Bronchial epithelial cell (primary cell): ENCODE results near the gene ZPLD1. TPM values are rescaled to one million over a fixed set of nuclear protein-coding genes. Genes with fewer than 3 reads are reported as not detected.

Experiments
- DNase-seq: peaks from one replicate; pipeline ENCODE4 v3.0.0-alpha.2; 2010; ENCODE audit warnings: low read depth
- FAIRE-seq: peaks from 2 replicates; lab custom pipeline; 2011; peaks lifted over from hg19 to GRCh38; lab: Jason Lieb, UNC
- H3K27me3 ChIP-seq: 2 replicates; pipeline ENCODE4 v1.5.1; 2011; ENCODE audit warnings: low read length; ENCODE audit not compliant: control insufficient read depth, insufficient read depth
- H3K36me3 ChIP-seq: 2 replicates; pipeline ENCODE4 v1.5.1; 2011; ENCODE audit warnings: low read length; ENCODE audit not compliant: control insufficient read depth, insufficient read depth
- H3K4me3 ChIP-seq: 2 replicates; pipeline ENCODE4 v1.5.1; 2011; ENCODE audit warnings: mild to moderate bottlenecking, low read depth, low read length, control low read depth
- total RNA-seq: library from RNA; depleted of rRNA; stranded (reverse); fragments of >200 nt; gene quantifications from 2 replicates; pipeline ENCODE4 v1.2.1, GENCODE V29; 2014
- TF ChIP-seq, protein P1 (sequence below): IDR thresholded peaks from 2 replicates; pipeline ENCODE4 v1.5.1; 2011; ENCODE audit warnings: mild to moderate bottlenecking, moderate library complexity, low read length, control low read depth, inconsistent platforms; ENCODE audit not compliant: insufficient read depth, severe bottlenecking

ZPLD1 gene
- total RNA-seq, result 2.6 and 3.9 TPM in 2 replicates

DNA sequence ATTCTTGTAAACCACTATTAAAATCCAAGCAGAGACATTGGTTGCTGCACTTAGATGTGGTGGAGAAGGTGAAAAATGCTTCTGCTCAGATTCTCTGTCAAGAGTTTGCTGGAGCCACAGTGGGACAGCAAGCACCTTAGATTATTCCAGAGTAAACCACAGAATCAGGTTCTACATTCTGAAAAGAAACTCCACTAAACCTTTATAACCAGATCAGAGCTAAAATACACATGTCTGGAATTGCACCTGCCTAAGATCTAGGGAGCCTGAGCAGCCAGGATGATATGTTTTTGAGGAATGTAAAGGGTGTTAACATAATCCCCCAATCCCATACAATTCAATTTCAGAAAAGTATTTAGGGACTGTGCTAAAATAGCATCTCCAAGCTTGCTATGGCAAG, at the start of gene ZPLD1:
TSS of gene ZPLD1 (plus strand) at position 301 of the 400 bp plus-strand sequence. CDS start 3,473 bp downstream, outside the sequence.
- Histone ChIP-seq H3K36me3 (no peaks in the 10 kb centered on the region), H3K4me3 (no peak within 1 kb of the TSS), H3K27me3 (no peaks in the 10 kb centered on the region)
- TF ChIP-seq, protein P1, sequence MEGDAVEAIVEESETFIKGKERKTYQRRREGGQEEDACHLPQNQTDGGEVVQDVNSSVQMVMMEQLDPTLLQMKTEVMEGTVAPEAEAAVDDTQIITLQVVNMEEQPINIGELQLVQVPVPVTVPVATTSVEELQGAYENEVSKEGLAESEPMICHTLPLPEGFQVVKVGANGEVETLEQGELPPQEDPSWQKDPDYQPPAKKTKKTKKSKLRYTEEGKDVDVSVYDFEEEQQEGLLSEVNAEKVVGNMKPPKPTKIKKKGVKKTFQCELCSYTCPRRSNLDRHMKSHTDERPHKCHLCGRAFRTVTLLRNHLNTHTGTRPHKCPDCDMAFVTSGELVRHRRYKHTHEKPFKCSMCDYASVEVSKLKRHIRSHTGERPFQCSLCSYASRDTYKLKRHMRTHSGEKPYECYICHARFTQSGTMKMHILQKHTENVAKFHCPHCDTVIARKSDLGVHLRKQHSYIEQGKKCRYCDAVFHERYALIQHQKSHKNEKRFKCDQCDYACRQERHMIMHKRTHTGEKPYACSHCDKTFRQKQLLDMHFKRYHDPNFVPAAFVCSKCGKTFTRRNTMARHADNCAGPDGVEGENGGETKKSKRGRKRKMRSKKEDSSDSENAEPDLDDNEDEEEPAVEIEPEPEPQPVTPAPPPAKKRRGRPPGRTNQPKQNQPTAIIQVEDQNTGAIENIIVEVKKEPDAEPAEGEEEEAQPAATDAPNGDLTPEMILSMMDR, result no peak
- no peak for DNase-seq
- FAIRE-seq, result no peak

- TF ChIP-seq, protein P1, result no peak
- Histone ChIP-seq H3K4me3 (no peak overlapping the region), H3K36me3 (no peaks in the 10 kb centered on the region), H3K27me3 (no peaks in the 10 kb centered on the region)
- no peak for DNase-seq
- peak; percentile 7 for FAIRE-seq
Measured at GRCh38 chr3:102390171-102390864, 44.5 kb upstream of the ZPLD1 start.

- DNase-seq (no peak), FAIRE-seq (no peak)
- H3K36me3 ChIP-seq, result no peaks in the 10 kb centered on the region
- no peak overlapping the region for H3K4me3 ChIP-seq
- no peaks in the 10 kb centered on the region for H3K27me3 ChIP-seq
- TF ChIP-seq, protein P1, result no peak
Measured at GRCh38 chr3:102390916-102391315, 43.9 kb upstream of the ZPLD1 start.

DNA sequence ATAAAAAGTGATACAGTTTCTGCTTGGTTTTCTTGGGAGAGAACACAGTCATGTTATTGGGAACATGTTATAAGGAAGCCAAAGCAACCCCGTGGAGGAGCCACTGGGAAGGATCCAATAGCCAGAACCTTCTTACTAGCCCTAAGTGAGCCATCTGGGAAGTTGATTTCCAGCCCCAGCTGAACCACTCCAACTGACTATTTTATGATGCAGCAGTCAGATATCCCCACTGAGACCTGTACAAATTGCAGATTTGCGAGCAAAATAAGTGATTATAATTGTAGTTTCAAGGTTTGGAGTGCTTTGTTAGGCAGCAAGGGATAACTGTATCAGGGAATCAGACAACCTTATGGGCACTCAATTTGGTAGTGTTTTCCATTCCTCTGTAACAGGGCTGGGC, 43.3 kb upstream of the ZPLD1 start:
- no peaks in the 10 kb centered on the region for H3K27me3 ChIP-seq
- TF ChIP-seq, protein P1, result no peak
- no peak for DNase-seq
- no peaks in the 10 kb centered on the region for H3K36me3 ChIP-seq
- no peak overlapping the region for H3K4me3 ChIP-seq
- FAIRE-seq, result no peak

GRCh38 chr3:102394517-102394916, 40.3 kb upstream of the ZPLD1 start:
- Histone ChIP-seq H3K36me3 (no peaks in the 10 kb centered on the region), H3K4me3 (no peak overlapping the region), H3K27me3 (no peaks in the 10 kb centered on the region)
- TF ChIP-seq, protein P1, result no peak
- no peak for FAIRE-seq
- DNase-seq, result peak; percentile 23

DNA sequence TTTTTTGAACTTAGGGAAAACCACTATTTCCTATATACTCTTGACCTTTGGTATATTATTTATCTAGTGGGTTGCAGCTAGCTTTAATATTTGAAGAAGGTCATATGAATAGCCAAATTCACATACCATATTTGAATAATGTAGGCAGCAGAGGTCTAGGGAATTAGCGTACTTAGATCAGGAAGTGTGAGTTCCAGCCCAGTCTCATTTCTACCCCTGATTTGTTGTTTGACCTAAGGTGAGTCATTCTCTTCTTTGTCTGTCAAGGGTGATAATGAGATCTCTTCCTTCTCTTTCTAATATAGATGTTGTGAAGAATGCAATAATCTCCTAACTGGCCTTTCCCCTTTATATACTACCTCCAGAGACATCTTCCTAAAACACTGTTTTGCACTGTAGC, 36.6 kb upstream of the ZPLD1 start:
- no peaks in the 10 kb centered on the region for H3K27me3 ChIP-seq
- TF ChIP-seq, protein P1, result no peak
- FAIRE-seq (no peak), DNase-seq (peak; percentile 64)
- no peaks in the 10 kb centered on the region for H3K36me3 ChIP-seq
- no peak overlapping the region for H3K4me3 ChIP-seq
